Endothelial cell of umbilical vein (primary cell): ENCODE data around the gene HTR3D. TPM values are rescaled to one million over a fixed set of nuclear protein-coding genes. Genes with fewer than 3 reads are reported as not detected.

Source experiments
- BruUV-seq: library from RNA; stranded (reverse); fragments of 400-500 nt; replicated peaks from 2 replicates; lab custom pipeline; 2021; lab: Mats Ljungman, UMichigan
- CTCF ChIA-PET: fragments of 300-600, 350-600 bp; sonication (Branson Sonifier 250); formaldehyde crosslinking; loops from one replicate; lab custom pipeline; 2021; ENCODE audit warnings: antibody characterized with exemption, inconsistent platforms; lab: Charles Lee
- POLR2A ChIA-PET: fragments of 300-600, 350-600 bp; sonication (Branson Sonifier 250); formaldehyde crosslinking; loops from one replicate; lab custom pipeline; 2021; ENCODE audit warnings: antibody characterized with exemption, inconsistent platforms; lab: Charles Lee
- DNase-seq: peaks from one replicate; pipeline ENCODE4 v3.0.0-alpha.2; 2011; ENCODE audit warnings: low read depth, low spot score
- FAIRE-seq: peaks from 2 replicates; lab custom pipeline; 2011; peaks lifted over from hg19 to GRCh38; lab: Jason Lieb, UNC
- H2AFZ ChIP-seq: 2 replicates; pipeline ENCODE4 v1.6.0; 2012; ENCODE audit warnings: low read depth, low read length, control low read depth, inconsistent platforms
- H3K27ac ChIP-seq: 2 replicates; pipeline ENCODE4 v1.5.1; 2011; ENCODE audit warnings: low read depth, mild to moderate bottlenecking, control low read depth, low read length, moderate library complexity; ENCODE audit not compliant: insufficient read depth
- H3K27me3 ChIP-seq, 2 experiments: 2 replicates each; pipeline versions ENCODE4 v1.6.0 to v1.6.1; 2011; ENCODE audit warnings: low read length in 2 of 2, mixed read lengths in 1 of 2; ENCODE audit not compliant: control insufficient read depth in 2 of 2, insufficient read depth in 2 of 2
- H3K36me3 ChIP-seq, 2 experiments: 2 replicates in 1 of 2; 3 replicates in 1 of 2; pipeline ENCODE4 v1.5.1; 2011; ENCODE audit warnings: low read length in 2 of 2, mild to moderate bottlenecking in 1 of 2, moderate library complexity in 1 of 2; ENCODE audit not compliant: control insufficient read depth in 2 of 2, insufficient read depth in 2 of 2; ENCODE audit errors: extremely low read depth in 1 of 2
- H3K4me1 ChIP-seq: 3 replicates; pipeline ENCODE4 v1.5.1; 2011; ENCODE audit warnings: mild to moderate bottlenecking, low read length; ENCODE audit not compliant: control insufficient read depth, insufficient read depth; ENCODE audit errors: extremely low read depth
- H3K4me2 ChIP-seq: 2 replicates; pipeline ENCODE4 v1.6.1; 2011; ENCODE audit warnings: low read length, control low read depth, mixed read lengths; ENCODE audit not compliant: insufficient read depth
- H3K4me3 ChIP-seq, 3 experiments: fragments of 200-600 bp in 1 of 3; sonication (generic), shearing (Covaris generic) in 1 of 3; replicated peaks in 1 of 3; 2 replicates each; pipeline ENCODE4 v1.5.1; 2011 to 2016; ENCODE audit warnings: control low read depth in 3 of 3, low read length in 3 of 3, mild to moderate bottlenecking in 2 of 3, inconsistent platforms in 1 of 3, low read depth in 1 of 3, moderate library complexity in 1 of 3; ENCODE audit not compliant: insufficient read depth in 1 of 3
- H3K79me2 ChIP-seq: 2 replicates; pipeline ENCODE4 v1.6.0; 2012; ENCODE audit warnings: low read length, inconsistent platforms; ENCODE audit not compliant: control insufficient read depth, insufficient read depth
- H3K9ac ChIP-seq: replicated peaks from 2 replicates; pipeline ENCODE3; 2011; ENCODE audit warnings: low read length, control low read depth; ENCODE audit not compliant: insufficient read depth; ENCODE audit errors: extremely low read depth
- H3K9me1 ChIP-seq: replicated peaks from 3 replicates; pipeline ENCODE4 v1.6.0; 2011; ENCODE audit warnings: mild to moderate bottlenecking, low read length; ENCODE audit not compliant: control insufficient read depth, insufficient read depth; ENCODE audit errors: extremely low read depth
- H3K9me3 ChIP-seq: replicated peaks from 2 replicates; pipeline ENCODE4 v1.5.1; 2012; ENCODE audit warnings: low read length, inconsistent platforms; ENCODE audit not compliant: control insufficient read depth, insufficient read depth
- H4K20me1 ChIP-seq: replicated peaks from 2 replicates; pipeline ENCODE3; 2011; ENCODE audit warnings: mild to moderate bottlenecking, low read length; ENCODE audit not compliant: control insufficient read depth, insufficient read depth; ENCODE audit errors: extremely low read depth
- EZH2 ChIP-seq: IDR thresholded peaks from 2 replicates; pipeline ENCODE4 v1.6.1; 2012; ENCODE audit warnings: borderline replicate concordance, low read depth, mild to moderate bottlenecking, moderate library complexity, low read length, inconsistent platforms; ENCODE audit not compliant: severe bottlenecking
- FOS ChIP-seq: IDR thresholded peaks from 2 replicates; pipeline ENCODE4 v1.6.1; 2011; ENCODE audit warnings: mild to moderate bottlenecking, low read length, moderate library complexity, borderline replicate concordance; ENCODE audit not compliant: insufficient read depth
- GATA2 ChIP-seq: IDR thresholded peaks from 2 replicates; pipeline ENCODE4 v1.7.0; 2011; ENCODE audit warnings: low read depth, mild to moderate bottlenecking, moderate library complexity, mixed read lengths, low read length; ENCODE audit not compliant: insufficient read length, insufficient read depth
- JUN ChIP-seq: IDR thresholded peaks from 2 replicates; pipeline ENCODE4 v1.6.1; 2011; ENCODE audit warnings: borderline replicate concordance, low read depth; ENCODE audit not compliant: insufficient read length, insufficient read depth
- MYC ChIP-seq: IDR thresholded peaks from one replicate; pipeline ENCODE4 v1.6.1; 2011; ENCODE audit warnings: mild to moderate bottlenecking, low read depth, low read length
- POLR2A ChIP-seq: IDR thresholded peaks from 2 replicates; pipeline ENCODE4 v1.6.1; 2012; ENCODE audit warnings: low read depth, mild to moderate bottlenecking, control low read depth, low read length
- POLR2AphosphoS5 ChIP-seq: IDR thresholded peaks from 2 replicates; pipeline ENCODE4 v1.6.1; 2012; ENCODE audit warnings: low read depth, mild to moderate bottlenecking, control low read depth, low read length, moderate library complexity; ENCODE audit not compliant: insufficient read depth
- dilution Hi-C: fragments of 300-500 bp; cut with MboI; formaldehyde crosslinking; loops from one replicate; pipeline ENCODE4 v1.15.0; 2019; ENCODE audit warnings: low sequenced_read_pairs; ENCODE audit not compliant: extremely low pct_ligation_motif_present
- intact Hi-C: fragments of 100-400 bp; cut with micrococcal nuclease; formaldehyde crosslinking; loops from one replicate; pipeline ENCODE4 v1.10.0; 2022
- polyA plus RNA-seq, 4 experiments: library from polyadenylated mRNA; depleted of rRNA in 3 of 4; stranded (reverse) in 3 of 4; unstranded in 1 of 4; fragments of >200 nt; gene quantifications; 2 replicates each; pipeline versions ENCODE4 v1.2.1 to v1.2.3, GENCODE V29; 2011 to 2012; ENCODE audit warnings: missing spikeins in 1 of 4
- total RNA-seq: library from RNA; stranded (reverse); gene quantifications from 2 replicates; pipeline ENCODE4 v1.2.3, GENCODE V29; 2021
- TF ChIP-seq, protein P1 (sequence below), 2 donors: IDR thresholded peaks; 1 replicate in 1 of 2; 2 replicates in 1 of 2; pipeline ENCODE4 v1.5.1; 2011; ENCODE audit warnings: low read length in 2 of 2, mild to moderate bottlenecking in 2 of 2, moderate library complexity in 2 of 2, control low read depth in 1 of 2, inconsistent platforms in 1 of 2, low read depth in 1 of 2; ENCODE audit not compliant: insufficient read depth in 1 of 2; ENCODE audit errors: extremely low read depth in 1 of 2
- TF ChIP-seq, protein P2 (sequence below): IDR thresholded peaks from 2 replicates; pipeline ENCODE4 v1.6.1; 2011; ENCODE audit not compliant: insufficient read depth, insufficient read length

HTR3D gene
- total and polyA plus RNA-seq, 2 donors (not counting 3 experiments of a cell fraction or from before 2014, with no cell fraction given), result not detected

DNA sequence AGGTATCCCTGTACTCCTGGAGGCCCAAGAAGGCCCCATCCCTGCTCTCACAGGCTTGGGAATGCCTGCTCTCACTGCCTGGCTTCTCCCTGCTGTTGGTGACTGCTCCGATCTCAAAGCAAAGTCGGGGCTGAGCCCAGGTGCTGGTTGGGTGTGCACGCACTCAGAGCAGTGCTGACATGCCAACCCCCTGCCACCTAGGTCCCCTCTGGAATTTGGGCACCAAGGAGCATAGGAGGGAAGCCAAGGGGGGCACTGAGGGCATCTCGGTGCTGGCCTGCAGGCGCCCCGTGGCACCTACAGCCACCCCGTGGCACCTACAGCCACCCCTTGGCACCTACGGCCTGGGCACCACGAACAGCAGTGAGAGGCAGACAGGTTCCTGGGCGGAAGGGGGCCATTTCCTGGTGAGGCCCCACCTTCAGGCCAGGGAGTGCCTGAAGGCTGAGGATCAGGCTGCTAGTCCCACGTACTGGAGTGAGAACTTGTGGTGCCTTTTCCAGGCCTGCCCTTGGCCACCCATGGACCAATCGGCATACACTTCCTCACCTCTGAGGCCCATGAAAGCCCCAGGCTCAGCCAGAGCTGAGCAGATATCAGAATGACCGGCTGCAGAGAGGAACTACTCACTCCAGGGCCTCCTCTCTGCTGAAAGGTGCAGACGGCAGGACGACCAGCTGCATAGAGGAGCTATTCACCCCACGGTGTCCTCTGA is 49.7 kb downstream of the HTR3D start:
- no peak overlapping the region for H3K4me3 ChIP-seq
- no peaks in the 10 kb centered on the region for H3K9me1 ChIP-seq
- H4K20me1 ChIP-seq, result no peaks in the 10 kb centered on the region
- no peaks in the 10 kb centered on the region for H3K27me3 ChIP-seq
- FAIRE-seq, result no peak
- H2AFZ ChIP-seq, result no peak overlapping the region
- ChIA-PET POLR2A (interaction anchor here (1.0 kb wide), 1 partner anchor 93 kb away, joined by 5 read pairs; no protein-coding TSS in a partner anchor), CTCF (no interaction called here)
- H3K9me3 ChIP-seq, result no peaks in the 10 kb centered on the region
- H3K79me2 ChIP-seq, result no peaks in the 10 kb centered on the region
- peaks cover 5% of the 10 kb centered on the region for H3K4me1 ChIP-seq
- TF ChIP-seq MYC (no peak), JUN (no peak), POLR2A (no peak), POLR2AphosphoS5 (no peak), FOS (no peak), EZH2 (no peak), GATA2 (no peak)
- TF ChIP-seq, protein P1, sequence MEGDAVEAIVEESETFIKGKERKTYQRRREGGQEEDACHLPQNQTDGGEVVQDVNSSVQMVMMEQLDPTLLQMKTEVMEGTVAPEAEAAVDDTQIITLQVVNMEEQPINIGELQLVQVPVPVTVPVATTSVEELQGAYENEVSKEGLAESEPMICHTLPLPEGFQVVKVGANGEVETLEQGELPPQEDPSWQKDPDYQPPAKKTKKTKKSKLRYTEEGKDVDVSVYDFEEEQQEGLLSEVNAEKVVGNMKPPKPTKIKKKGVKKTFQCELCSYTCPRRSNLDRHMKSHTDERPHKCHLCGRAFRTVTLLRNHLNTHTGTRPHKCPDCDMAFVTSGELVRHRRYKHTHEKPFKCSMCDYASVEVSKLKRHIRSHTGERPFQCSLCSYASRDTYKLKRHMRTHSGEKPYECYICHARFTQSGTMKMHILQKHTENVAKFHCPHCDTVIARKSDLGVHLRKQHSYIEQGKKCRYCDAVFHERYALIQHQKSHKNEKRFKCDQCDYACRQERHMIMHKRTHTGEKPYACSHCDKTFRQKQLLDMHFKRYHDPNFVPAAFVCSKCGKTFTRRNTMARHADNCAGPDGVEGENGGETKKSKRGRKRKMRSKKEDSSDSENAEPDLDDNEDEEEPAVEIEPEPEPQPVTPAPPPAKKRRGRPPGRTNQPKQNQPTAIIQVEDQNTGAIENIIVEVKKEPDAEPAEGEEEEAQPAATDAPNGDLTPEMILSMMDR (IDR thresholded peaks at IDR 0.05; ENCODE audit: extremely low read depth in 1 of 2, insufficient read depth in 1 of 2, low read depth in 1 of 2, low read length in 2 of 2), result no peak
- TF ChIP-seq, protein P2, sequence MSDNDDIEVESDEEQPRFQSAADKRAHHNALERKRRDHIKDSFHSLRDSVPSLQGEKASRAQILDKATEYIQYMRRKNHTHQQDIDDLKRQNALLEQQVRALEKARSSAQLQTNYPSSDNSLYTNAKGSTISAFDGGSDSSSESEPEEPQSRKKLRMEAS, result no peak
- no peak for DNase-seq
- H3K36me3 ChIP-seq, result no peaks in the 10 kb centered on the region
- no peak overlapping the region for H3K4me2 ChIP-seq
- BruUV-seq, result no TSS peak
- dilution Hi-C loops (no loop called here), intact Hi-C loops (no loop called here)
- H3K9ac ChIP-seq, result no peak overlapping the region
- H3K27ac ChIP-seq, result no peak overlapping the region
